Measurements from ENCODE around the gene RWDD2A. TPM values are rescaled to one million over a fixed set of nuclear protein-coding genes. Genes with fewer than 3 reads are reported as not detected.

Gene RWDD2A
- total and polyA plus RNA-seq, 9 of the 15 experiments (the other 6 are each of a cell fraction or from before 2014, with no cell fraction given), result 1.6 to 4.7 (median 2.1) TPM

- BruUV-seq (replicated peaks), result no TSS peak
- DNase-seq (ENCODE audit: extremely low read depth in 1 of 4, low spot score in 3 of 4) (no peak), ATAC-seq (no peak), FAIRE-seq (no peak)
- H3K4me3 ChIP-seq, result no peak overlapping the region
- no peaks in the 10 kb centered on the region for H4K20me1 ChIP-seq (replicated peaks; ENCODE audit: control insufficient read depth, insufficient read depth, low read length)
- no peaks in the 10 kb centered on the region for H3K27me3 ChIP-seq (ENCODE audit: control insufficient read depth in 2 of 2, insufficient read depth in 2 of 2, low read length in 2 of 2)
- H2AFZ ChIP-seq (ENCODE audit: low read depth, low read length), result no peak overlapping the region
- no peaks in the 10 kb centered on the region for H3K9me1 ChIP-seq (ENCODE audit: control insufficient read depth, insufficient read depth, low read length)
- no peaks in the 10 kb centered on the region for H3K79me2 ChIP-seq (ENCODE audit: control insufficient read depth, insufficient read depth, low read length)
- H3K4me2 ChIP-seq (ENCODE audit: insufficient read depth, low read length), result no peak overlapping the region
- ChIA-PET POLR2A (no interaction called here), CTCF (ENCODE audit: low intra/inter-chr PET ratio) (no interaction called here)
- H3K27ac ChIP-seq (ENCODE audit: extremely low read depth, low read depth, low read length), result no peak overlapping the region
- no peaks in the 10 kb centered on the region for H3K4me1 ChIP-seq (replicated peaks in 1 of 2; ENCODE audit: control insufficient read depth in 2 of 2, insufficient read depth in 2 of 2, low read length in 2 of 2)
- in situ Hi-C loops (cut with MboI), result loop anchor here (25.0 kb wide), 1 partner anchor 963 kb away; the partner anchor contains the start of gene IBTK
- H3K9ac ChIP-seq (ENCODE audit: insufficient read depth in 1 of 2, low read depth in 2 of 2, low read length in 2 of 2), result no peak overlapping the region
- no peaks in the 10 kb centered on the region for H3K9me3 ChIP-seq (replicated peaks; ENCODE audit: control insufficient read depth, insufficient read depth, low read depth, low read length)
- 44% methylated on average over 2 of the region's 2 CpGs for WGBS (ENCODE audit: insufficient coverage, low coverage, missing lambda C conversion rate)
- intact Hi-C loops (cut with micrococcal nuclease), result no loop called here
- peaks cover 8% of the 10 kb centered on the region; the same call in 2 of the 3 replicates for H3K36me3 ChIP-seq (ENCODE audit: control insufficient read depth, insufficient read depth, low read length)
- TF ChIP-seq, protein P1, sequence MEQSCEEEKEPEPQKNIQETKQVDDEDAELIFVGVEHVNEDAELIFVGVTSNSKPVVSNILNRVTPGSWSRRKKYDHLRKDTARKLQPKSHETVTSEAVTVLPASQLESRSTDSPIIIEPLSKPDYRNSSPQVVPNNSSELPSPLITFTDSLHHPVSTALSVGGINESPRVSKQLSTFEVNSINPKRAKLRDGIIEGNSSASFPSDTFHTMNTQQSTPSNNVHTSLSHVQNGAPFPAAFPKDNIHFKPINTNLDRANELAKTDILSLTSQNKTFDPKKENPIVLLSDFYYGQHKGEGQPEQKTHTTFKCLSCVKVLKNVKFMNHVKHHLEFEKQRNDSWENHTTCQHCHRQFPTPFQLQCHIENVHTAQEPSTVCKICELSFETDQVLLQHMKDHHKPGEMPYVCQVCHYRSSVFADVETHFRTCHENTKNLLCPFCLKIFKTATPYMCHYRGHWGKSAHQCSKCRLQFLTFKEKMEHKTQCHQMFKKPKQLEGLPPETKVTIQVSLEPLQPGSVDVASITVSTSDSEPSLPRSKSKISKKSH (CRISPR knock-in tag; IDR thresholded peaks at IDR 0.05), result no peak
- TF ChIP-seq MYC (IDR thresholded peaks at IDR 0.05; ENCODE audit: low read depth, low read length) (no peak), MYC (CRISPR knock-in tag; IDR thresholded peaks at IDR 0.05; ENCODE audit: borderline replicate concordance, low read depth) (no peak), NR2C2 (CRISPR knock-in tag; IDR thresholded peaks at IDR 0.05) (no peak), NR2C2 (tag; IDR thresholded peaks at IDR 0.05) (no peak), ETV5 (CRISPR knock-in tag; IDR thresholded peaks at IDR 0.05; ENCODE audit: low read depth) (no peak), ZNF398 (CRISPR knock-in tag; IDR thresholded peaks at IDR 0.05) (no peak), ZZZ3 (IDR thresholded peaks at IDR 0.05) (no peak), EWSR1 (IDR thresholded peaks at IDR 0.05; ENCODE audit: borderline replicate concordance, low read depth, partially characterized antibody) (no peak), JUN (IDR thresholded peaks at IDR 0.05; ENCODE audit: borderline replicate concordance, low read depth, low read length) (no peak), JUN (CRISPR knock-in tag; IDR thresholded peaks at IDR 0.05; ENCODE audit: borderline replicate concordance) (no peak)
These were observed 6.7 kb downstream of the RWDD2A start for GRCh38 chr6:83199863-83200225.

All from K562 (cell line).